Measurements from ENCODE around the gene UBTD1.

GRCh38 chr10:97563337-97563736 lies 64.6 kb downstream of the UBTD1 start:
- no peak for TF ChIP-seq POLR2A (IDR thresholded peaks at IDR 0.05)
- TF ChIP-seq CTCF (IDR thresholded peaks at IDR 0.05) = no peak
